Immature natural killer cell (primary cell): ENCODE data around the gene NKD2. TPM values are rescaled to one million over a fixed set of nuclear protein-coding genes. Genes with fewer than 3 reads are reported as not detected.

Experiments
- DNase-seq, 3 donors: peaks; one replicate each; pipeline ENCODE4 v3.0.0; 2022; ENCODE audit warnings: mixed read lengths in 1 of 3
- H3K27ac Mint-ChIP-seq, 6 donors: one replicate each; pipeline ENCODE4 v1.8.0; 2020; ENCODE audit warnings: mixed read lengths in 6 of 6, mild to moderate bottlenecking in 5 of 6, inconsistent platforms in 4 of 6, moderate library complexity in 3 of 6
- H3K27me3 Mint-ChIP-seq, 3 donors: one replicate each; pipeline ENCODE4 v1.8.0; 2020 to 2021; ENCODE audit warnings: low read depth in 3 of 3, mild to moderate bottlenecking in 3 of 3, mixed read lengths in 3 of 3, moderate library complexity in 3 of 3, inconsistent platforms in 1 of 3
- H3K36me3 Mint-ChIP-seq, 3 donors: one replicate each; pipeline ENCODE4 v1.8.0; 2020; ENCODE audit warnings: mixed read lengths in 3 of 3, inconsistent platforms in 2 of 3, mild to moderate bottlenecking in 2 of 3
- H3K4me1 Mint-ChIP-seq, 2 donors: one replicate each; pipeline ENCODE4 v1.8.0; 2020; ENCODE audit warnings: inconsistent platforms in 2 of 2, mild to moderate bottlenecking in 2 of 2, mixed read lengths in 2 of 2, moderate library complexity in 1 of 2
- H3K4me3 Mint-ChIP-seq, 5 donors: one replicate each; pipeline ENCODE4 v1.8.0; 2020; ENCODE audit warnings: mild to moderate bottlenecking in 5 of 5, mixed read lengths in 5 of 5, inconsistent platforms in 3 of 5, moderate library complexity in 3 of 5
- H3K9me3 Mint-ChIP-seq, 6 donors: one replicate each; pipeline ENCODE4 v1.8.0; 2020; ENCODE audit warnings: mild to moderate bottlenecking in 6 of 6, mixed read lengths in 6 of 6, inconsistent platforms in 4 of 6, moderate library complexity in 3 of 6
- polyA plus RNA-seq, 3 donors: library from polyadenylated mRNA; unstranded; fragments of 300-500 nt; fragmentation: Illumina TruSeq; gene quantifications; one replicate each; pipeline ENCODE4 v1.2.3, GENCODE V29; 2021

The NKD2 gene
- polyA plus RNA-seq, 3 donors from 2014 or later: not detected

DNA sequence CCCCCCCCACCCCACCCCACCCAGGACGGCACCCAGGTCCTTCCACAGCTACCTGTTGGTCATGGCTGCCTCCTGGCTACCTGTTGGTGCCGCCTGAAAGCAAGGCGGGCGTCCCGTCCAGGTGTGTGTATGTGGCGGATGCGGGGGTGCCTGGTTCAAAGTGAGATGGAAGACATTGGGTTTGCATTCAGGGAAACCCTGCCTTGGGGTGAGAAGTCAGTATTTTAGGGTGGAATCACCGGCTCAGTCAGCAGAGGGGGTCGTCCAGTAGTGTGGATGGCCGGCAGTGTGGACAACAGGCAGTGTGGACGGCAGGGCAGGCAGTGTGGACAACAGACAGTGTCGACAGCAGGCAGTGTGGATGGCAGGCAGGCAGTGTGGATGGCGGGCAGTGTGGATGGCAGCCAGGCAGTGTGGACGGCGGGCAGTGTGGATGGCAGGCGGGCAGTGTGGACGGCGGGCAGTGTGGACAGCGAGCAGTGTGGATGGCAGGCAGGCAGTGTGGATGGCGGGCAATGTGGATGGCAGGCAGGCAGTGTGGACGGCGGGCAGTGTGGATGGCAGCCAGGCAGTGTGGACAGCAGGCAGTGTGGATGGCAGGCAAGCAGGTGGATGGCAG, 28.0 kb downstream of the NKD2 start:
- no peak for DNase-seq
- Mint-ChIP-seq H3K27ac (peak overlapping the region in 1 of 6 donors; percentile 61), H3K9me3 (peaks cover 0 to 4% (median 0%) of the 10 kb centered on the region in 6 donors), H3K27me3 (peaks cover 1 to 5% (median 3%) of the 10 kb centered on the region in 3 donors), H3K36me3 (no peaks in the 10 kb centered on the region), H3K4me1 (peaks cover 4 to 8% of the 10 kb centered on the region in 2 donors), H3K4me3 (no peak overlapping the region)

DNA sequence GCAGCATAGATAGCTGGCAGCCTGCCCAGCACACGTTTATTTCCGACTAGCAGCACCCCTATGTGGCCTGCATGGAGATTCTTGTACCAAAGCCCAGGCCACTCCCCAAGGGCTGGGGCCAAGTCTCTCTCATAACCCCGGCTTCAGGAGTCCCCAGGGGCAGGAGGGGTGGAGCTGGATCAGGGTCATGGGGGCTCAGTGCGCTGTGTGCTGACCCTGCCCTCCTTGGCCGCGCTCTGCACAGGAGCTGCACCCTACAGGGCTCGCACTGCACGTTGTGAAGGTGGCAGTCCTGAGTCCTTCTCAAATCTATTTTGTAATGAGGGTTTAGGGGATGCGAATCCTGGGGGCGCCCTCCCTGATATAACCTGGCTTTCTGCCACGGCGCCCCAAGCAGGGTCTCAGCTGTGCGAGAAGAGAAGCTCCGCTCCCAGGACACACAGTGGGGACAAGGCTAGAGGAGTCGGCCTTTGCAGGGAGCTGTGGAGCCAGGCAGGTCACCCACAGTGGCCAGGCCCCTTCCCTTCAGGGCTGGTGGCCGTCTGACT, 28.6 kb downstream of the NKD2 start:
- no peak for DNase-seq
- Mint-ChIP-seq H3K4me1 (peaks cover 4 to 8% of the 10 kb centered on the region in 2 donors), H3K27ac (no peak overlapping the region), H3K4me3 (no peak overlapping the region), H3K27me3 (peaks cover 2 to 6% (median 4%) of the 10 kb centered on the region in 3 donors), H3K9me3 (peaks cover 0 to 6% (median 0%) of the 10 kb centered on the region in 6 donors), H3K36me3 (no peaks in the 10 kb centered on the region)

DNA sequence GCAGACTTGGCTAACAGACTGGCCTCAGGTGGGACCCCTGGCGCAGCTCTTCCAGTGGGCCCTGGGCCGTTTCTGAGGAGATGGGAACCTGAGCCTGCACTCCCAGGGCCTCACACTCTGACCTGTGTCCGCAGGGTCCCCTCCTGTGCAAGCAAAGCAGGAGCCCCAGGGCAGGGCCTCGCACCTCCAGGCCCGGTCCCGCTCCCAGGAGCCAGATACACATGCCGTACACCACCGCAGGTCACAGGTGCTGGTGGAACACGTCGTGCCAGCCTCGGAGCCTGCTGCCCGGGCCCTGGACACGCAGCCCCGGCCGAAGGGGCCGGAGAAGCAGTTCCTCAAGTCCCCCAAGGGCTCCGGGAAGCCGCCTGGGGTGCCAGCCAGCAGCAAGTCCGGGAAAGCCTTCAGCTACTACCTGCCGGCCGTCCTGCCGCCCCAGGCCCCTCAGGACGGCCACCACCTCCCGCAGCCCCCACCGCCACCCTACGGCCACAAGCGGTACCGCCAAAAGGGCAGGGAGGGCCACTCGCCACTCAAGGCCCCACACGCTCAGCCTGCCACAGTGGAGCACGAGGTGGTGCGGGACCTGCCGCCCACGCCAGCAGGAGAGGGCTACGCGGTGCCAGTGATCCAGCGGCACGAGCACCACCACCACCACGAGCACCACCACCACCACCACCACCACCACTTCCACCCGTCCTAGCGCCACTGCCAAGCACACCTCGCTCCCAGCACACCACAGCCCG, 29.2 kb downstream of the NKD2 start:
- H3K9me3 Mint-ChIP-seq: peaks cover 0 to 6% (median 0%) of the 10 kb centered on the region in 6 donors
- peaks cover 2 to 7% (median 3%) of the 10 kb centered on the region in 3 donors for H3K27me3 Mint-ChIP-seq
- no peak overlapping the region for H3K27ac Mint-ChIP-seq
- H3K36me3 Mint-ChIP-seq: no peaks in the 10 kb centered on the region
- no peak overlapping the region for H3K4me3 Mint-ChIP-seq
- peaks cover 4 to 8% of the 10 kb centered on the region in 2 donors for H3K4me1 Mint-ChIP-seq
- DNase-seq: no peak

DNA sequence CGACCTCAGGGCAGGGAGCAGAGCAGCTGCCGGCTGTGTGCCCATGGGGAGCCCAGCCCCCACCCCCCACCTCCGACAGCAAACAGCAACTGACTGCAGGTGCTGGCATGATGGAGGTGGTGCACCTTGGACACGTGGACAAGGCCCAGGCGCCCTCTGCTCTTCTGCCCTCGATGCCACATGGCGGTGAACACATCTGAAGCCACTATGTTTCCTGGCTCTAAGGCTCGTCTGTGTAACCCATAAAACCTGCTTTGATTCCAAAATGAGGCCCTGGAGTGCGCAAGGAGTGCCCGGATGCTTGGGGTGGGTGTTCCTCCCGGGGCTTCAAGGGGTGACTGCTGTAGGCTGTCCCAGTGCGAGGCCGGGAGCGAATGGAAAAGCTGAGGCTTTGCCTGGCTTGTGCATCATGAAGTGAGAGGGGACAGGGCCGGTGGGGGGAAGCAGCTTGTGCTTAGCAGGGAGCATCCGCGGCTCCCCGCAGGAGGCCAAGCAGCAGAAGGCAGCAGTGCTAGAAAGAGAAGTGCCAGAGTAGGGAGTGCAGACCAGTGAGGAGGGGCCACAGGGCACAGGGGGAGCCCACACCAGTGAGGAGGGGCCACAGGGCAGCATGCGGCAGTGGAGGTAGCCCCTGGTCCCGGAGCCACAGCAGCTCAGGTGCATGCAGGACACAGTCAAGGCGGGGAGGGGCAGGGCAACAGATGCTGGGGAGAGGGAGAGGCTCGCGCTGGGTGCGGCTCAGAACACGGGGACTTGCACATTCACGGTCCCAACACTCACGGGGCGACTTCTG, 30.0 kb downstream of the NKD2 start:
- no peak overlapping the region for H3K27ac Mint-ChIP-seq
- peaks cover 0 to 7% (median under 1%) of the 10 kb centered on the region in 6 donors for H3K9me3 Mint-ChIP-seq
- peaks cover 2 to 9% (median 3%) of the 10 kb centered on the region in 3 donors for H3K27me3 Mint-ChIP-seq
- DNase-seq: no peak
- H3K36me3 Mint-ChIP-seq: no peaks in the 10 kb centered on the region
- H3K4me3 Mint-ChIP-seq: no peak overlapping the region
- peaks cover 4 to 13% of the 10 kb centered on the region in 2 donors for H3K4me1 Mint-ChIP-seq

DNA sequence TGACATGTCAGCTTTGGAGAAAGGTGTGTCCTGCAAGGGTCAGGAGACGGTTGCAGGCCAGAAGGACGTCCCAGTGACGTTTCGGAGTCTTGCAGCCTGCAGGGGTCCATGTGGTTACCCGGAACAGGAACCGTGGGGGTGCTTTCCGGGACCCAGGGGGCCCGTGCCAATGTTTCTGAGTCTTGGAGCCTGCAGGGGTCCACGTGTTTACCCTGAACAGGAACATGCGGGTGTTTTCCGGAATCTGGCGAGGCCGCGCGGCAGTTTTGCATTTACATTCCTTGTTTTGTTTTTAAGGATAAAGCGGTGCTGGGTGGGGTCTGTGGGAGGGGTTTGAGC, 30.6 kb downstream of the NKD2 start:
- Mint-ChIP-seq H3K9me3 (peaks cover 0 to 7% (median under 1%) of the 10 kb centered on the region in 6 donors), H3K4me3 (no peak overlapping the region), H3K36me3 (no peaks in the 10 kb centered on the region), H3K4me1 (peaks cover 4 to 13% of the 10 kb centered on the region in 2 donors), H3K27me3 (peaks cover 2 to 10% (median 4%) of the 10 kb centered on the region in 3 donors), H3K27ac (no peak overlapping the region)
- no peak for DNase-seq

DNA sequence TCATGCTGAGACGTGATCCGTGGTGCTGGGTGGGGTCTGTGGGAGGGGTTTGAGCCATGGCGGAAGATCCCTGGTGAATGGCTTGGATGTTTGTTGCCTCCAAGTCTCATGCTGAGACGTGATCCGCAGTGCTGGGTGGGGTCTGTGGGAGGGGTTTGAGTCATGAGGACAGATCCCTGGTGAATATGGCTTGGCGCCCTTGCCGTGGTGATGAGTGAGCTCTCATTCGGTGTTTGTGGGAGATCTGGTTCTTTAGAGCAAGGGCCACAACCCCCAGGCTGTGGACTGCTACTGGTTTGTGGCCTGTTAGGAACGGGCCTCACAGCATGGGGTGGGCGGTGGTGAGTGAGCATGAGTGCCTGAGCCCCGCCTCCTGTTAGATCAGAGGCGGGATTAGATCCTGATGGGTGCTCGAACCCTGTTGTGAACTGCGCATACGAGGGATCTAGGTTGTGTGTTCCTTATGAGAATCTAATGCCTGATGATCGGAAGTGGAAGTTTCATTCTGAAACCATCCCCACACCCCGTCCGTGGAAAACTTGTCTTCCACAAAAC, 31.2 kb downstream of the NKD2 start:
- no peak for DNase-seq
- H3K4me1 Mint-ChIP-seq: peaks cover 4 to 14% of the 10 kb centered on the region in 2 donors
- peaks cover 0 to 7% (median under 1%) of the 10 kb centered on the region in 6 donors for H3K9me3 Mint-ChIP-seq
- no peak overlapping the region for H3K27ac Mint-ChIP-seq
- no peaks in the 10 kb centered on the region for H3K36me3 Mint-ChIP-seq
- no peak overlapping the region for H3K4me3 Mint-ChIP-seq
- peaks cover 3 to 10% (median 4%) of the 10 kb centered on the region in 3 donors for H3K27me3 Mint-ChIP-seq

DNA sequence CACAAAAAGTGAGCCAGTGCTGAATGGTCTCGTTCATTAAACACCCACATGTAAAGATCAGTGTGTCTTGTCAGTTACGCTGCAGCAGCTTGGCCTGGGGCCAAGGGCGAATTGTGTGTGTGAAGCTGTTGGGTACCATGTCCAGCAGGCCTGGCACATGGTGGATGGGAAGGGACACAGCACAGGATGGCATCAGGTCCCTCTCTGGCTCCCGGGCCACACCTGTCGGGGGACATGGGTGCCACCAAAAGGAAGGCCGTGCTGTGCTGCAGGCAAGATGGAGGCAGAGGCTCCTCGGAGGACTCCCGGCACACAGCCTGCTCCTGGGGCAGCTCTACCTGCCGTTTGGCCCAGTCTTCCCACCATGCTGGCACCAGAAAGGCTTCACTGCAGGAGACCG, 32.0 kb downstream of the NKD2 start:
- Mint-ChIP-seq H3K4me3 (no peak overlapping the region), H3K9me3 (peaks cover 0 to 7% (median 1%) of the 10 kb centered on the region in 6 donors), H3K4me1 (peaks cover 4 to 22% of the 10 kb centered on the region in 2 donors), H3K36me3 (no peaks in the 10 kb centered on the region), H3K27ac (no peak overlapping the region), H3K27me3 (peaks cover 3 to 10% (median 4%) of the 10 kb centered on the region in 3 donors)
- no peak for DNase-seq

DNA sequence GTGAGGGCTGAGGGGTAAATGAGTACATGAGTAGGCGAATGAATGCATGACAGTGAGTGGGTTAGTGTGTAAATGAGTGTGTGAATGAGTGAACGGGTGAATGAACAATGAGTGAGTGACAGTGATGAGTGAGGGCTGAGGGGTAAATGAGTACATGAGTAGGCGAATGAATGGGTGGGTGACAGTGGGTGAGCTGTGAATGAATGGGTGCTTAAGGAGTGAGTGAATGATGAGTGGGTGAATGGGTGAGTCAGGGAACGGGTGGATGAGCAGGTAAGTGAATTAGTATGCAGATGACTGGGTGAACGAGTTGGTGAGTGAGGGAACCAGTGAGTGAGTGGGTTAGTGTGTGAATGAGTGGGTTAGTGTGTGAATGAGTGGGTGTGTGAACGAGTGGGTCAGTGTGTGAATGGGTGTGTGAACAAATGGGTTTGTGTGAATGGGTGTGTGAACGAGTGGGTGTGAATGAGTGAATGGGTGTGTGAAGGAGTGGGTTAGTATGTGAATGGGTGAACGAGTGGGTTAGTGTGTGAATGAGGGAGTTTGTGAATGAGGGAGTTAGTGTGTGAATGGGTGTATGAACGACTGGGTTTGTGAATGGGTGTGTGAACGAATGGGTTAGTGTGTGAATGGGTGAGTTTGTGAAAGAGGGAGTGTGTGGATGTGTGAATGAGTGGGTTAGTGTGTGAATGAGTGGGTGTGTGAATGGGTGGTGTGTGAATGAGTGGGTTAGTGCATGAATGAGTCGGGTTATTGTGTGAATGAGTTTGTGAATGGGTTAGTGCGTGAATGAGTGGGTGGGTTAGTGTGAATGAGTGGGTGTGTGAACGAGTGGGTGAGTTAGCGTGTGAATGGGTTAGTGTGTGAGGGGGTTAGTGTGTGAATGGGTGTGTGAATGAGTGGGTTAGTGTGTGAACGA, 32.9 kb downstream of the NKD2 start:
- Mint-ChIP-seq H3K4me1 (peaks cover 4 to 30% of the 10 kb centered on the region in 2 donors), H3K27ac (peak overlapping the region in 3 of 6 donors; percentile 13 to 44 (median 36)), H3K4me3 (no peak overlapping the region), H3K36me3 (no peaks in the 10 kb centered on the region), H3K9me3 (peaks cover 0 to 7% (median 1%) of the 10 kb centered on the region in 6 donors), H3K27me3 (peaks cover 3 to 10% (median 4%) of the 10 kb centered on the region in 3 donors)
- no peak for DNase-seq

DNA sequence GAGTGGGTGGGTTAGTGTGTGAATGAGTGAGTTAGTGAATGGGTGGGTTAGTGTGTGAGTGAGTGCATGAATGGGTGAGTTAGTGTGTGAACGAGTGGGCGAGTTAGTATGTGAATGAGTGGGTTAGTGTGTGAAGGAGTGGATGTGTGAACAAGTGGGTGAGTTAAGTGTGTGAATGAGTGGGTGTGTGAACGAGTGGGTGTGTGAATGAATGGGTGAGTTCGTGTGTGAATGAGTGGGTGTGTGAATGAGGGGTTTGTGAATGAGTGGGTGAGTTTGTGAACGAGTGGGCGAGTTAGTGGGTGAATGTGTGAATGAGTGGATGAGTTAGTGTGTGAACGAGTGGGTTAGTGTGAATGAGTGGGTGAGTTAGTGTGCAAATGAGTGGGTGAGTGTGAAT, 34.0 kb downstream of the NKD2 start:
- H3K36me3 Mint-ChIP-seq: peaks cover 0 to 3% (median 0%) of the 10 kb centered on the region in 3 donors
- H3K27me3 Mint-ChIP-seq: peaks cover 3 to 13% (median 6%) of the 10 kb centered on the region in 3 donors
- no peak overlapping the region for H3K4me3 Mint-ChIP-seq
- H3K4me1 Mint-ChIP-seq: peaks cover 4 to 42% of the 10 kb centered on the region in 2 donors
- no peak for DNase-seq
- H3K9me3 Mint-ChIP-seq: peaks cover 0 to 7% (median 1%) of the 10 kb centered on the region in 6 donors
- H3K27ac Mint-ChIP-seq: peak overlapping the region in 2 of 6 donors; percentile 32 to 44

DNA sequence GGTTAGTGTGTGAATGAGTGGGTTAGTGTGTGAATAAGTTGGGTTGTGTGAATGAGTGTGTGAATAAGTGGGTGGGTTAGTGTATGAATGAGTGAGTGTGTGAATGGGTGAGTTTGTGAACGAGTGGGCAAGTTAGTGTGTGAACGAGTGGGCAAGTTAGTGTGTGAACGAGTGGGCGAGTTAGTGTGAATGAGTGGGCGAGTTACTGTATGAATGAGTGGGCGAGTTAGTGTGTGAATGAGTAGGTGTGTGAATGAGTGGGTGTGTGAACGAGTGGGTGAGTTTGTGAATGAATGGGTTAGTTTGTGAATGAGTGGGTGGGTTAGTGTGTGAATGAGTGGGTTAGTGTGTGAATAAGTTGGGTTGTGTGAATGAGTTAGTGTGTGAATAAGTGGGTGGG, 34.7 kb downstream of the NKD2 start:
- Mint-ChIP-seq H3K4me1 (peaks cover 4 to 43% of the 10 kb centered on the region in 2 donors), H3K27ac (no peak overlapping the region), H3K36me3 (peaks cover 0 to 4% (median 3%) of the 10 kb centered on the region in 3 donors), H3K4me3 (no peak overlapping the region), H3K27me3 (peaks cover 3 to 13% (median 6%) of the 10 kb centered on the region in 3 donors), H3K9me3 (peaks cover 0 to 10% (median 1%) of the 10 kb centered on the region in 6 donors)
- no peak for DNase-seq

DNA sequence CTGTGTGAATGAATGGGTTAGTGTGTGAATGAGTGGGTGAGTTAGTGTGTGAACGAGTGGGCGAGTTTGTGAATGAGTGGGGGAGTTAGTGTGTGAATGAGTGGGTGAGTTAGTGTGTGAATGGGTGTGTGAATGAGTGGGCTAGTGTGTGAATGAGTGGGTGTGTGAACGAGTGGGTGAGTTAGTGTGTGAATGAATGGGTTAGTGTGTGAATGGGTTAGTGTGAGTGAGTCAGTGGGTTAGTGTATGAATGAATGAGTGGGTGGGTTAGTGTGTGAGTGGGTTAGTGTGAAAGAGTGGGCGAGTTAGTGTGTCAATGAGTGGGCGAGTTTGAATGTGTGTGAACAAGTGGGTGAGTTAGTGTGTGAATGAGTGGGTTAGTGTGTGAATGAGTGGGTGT, 35.5 kb downstream of the NKD2 start:
- no peak for DNase-seq
- peaks cover 0 to 6% (median 3%) of the 10 kb centered on the region in 3 donors for H3K36me3 Mint-ChIP-seq
- H3K27ac Mint-ChIP-seq: peak overlapping the region in 1 of 6 donors; percentile 10
- no peak overlapping the region for H3K4me3 Mint-ChIP-seq
- peaks cover 3 to 13% (median 4%) of the 10 kb centered on the region in 3 donors for H3K27me3 Mint-ChIP-seq
- H3K9me3 Mint-ChIP-seq: peaks cover 0 to 10% (median 1%) of the 10 kb centered on the region in 6 donors
- H3K4me1 Mint-ChIP-seq: peaks cover 4 to 43% of the 10 kb centered on the region in 2 donors

DNA sequence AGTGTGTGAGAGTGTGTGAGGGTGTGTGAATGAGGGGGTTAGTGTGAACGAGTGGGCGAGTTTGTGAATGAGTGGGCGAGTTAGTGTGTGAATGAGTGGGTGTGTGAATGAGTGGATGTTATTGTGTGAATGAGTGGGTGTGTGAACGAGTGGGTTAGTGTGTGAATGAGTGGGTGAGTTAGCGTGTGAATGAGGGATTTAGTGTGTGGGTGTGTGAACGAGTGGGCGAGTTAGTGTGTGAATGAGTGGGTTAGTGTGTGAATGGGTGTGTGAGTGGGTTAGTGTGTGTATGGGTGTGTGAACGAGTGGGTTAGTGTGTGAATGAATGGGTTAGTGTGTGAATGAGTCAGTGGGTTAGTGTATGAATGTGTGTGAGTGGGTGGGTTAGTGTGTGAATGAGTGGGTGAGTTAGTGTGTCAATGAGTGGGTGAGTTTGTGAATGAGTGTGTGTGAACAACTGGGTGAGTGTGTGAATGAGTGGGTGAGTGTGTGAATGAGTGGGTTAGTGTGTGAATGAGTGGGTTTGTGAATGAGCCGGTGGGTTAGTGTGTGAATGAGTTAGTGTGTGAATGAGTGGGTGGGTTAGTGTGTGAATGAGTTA, 37.5 kb downstream of the NKD2 start:
- peaks cover 0 to 6% (median 3%) of the 10 kb centered on the region in 3 donors for H3K36me3 Mint-ChIP-seq
- H3K27ac Mint-ChIP-seq: peak overlapping the region in 4 of 6 donors; percentile 39 to 73 (median 60)
- DNase-seq: no peak
- H3K4me1 Mint-ChIP-seq: peaks cover 2 to 41% of the 10 kb centered on the region in 2 donors
- peaks cover 0 to 7% (median 1%) of the 10 kb centered on the region in 6 donors for H3K9me3 Mint-ChIP-seq
- peaks cover 3 to 13% (median 4%) of the 10 kb centered on the region in 3 donors for H3K27me3 Mint-ChIP-seq
- H3K4me3 Mint-ChIP-seq: no peak overlapping the region
